ENCODE measurements around the gene MINK1. TPM values are rescaled to one million over a fixed set of nuclear protein-coding genes. Genes with fewer than 3 reads are reported as not detected.

The MINK1 gene
- total RNA-seq, 1 experiment from 2014 or later: 105 TPM

GRCh38 chr17:4818276-4818675 is 14.9 kb upstream of the MINK1 start:
- Mint-ChIP-seq H3K4me3 (no peak overlapping the region), H3K36me3 (peaks cover 24% of the 10 kb centered on the region), H3K27ac (no peak overlapping the region), H3K9me3 (no peaks in the 10 kb centered on the region), H3K27me3 (ENCODE audit: low read depth) (no peaks in the 10 kb centered on the region), H3K4me1 (no peaks in the 10 kb centered on the region)
- CTCF ChIA-PET: interaction anchor here (0.7 to 1.0 kb wide), 2 partner anchors 28 to 91 kb away, joined by 3 to 4 read pairs; no protein-coding TSS in a partner anchor
- POLR2A ChIA-PET: no interaction called here
- TF ChIP-seq SOX15 (CRISPR knock-in tag; IDR thresholded peaks at IDR 0.05) (no peak), ZBTB43 (CRISPR knock-in tag; IDR thresholded peaks at IDR 0.05) (no peak), JAZF1 (CRISPR knock-in tag; IDR thresholded peaks at IDR 0.05) (no peak), PREB (CRISPR knock-in tag; IDR thresholded peaks at IDR 0.05; ENCODE audit: borderline replicate concordance) (no peak), TCF7 (CRISPR knock-in tag; IDR thresholded peaks at IDR 0.05; ENCODE audit: low read depth) (no peak), CREB1 (CRISPR knock-in tag; IDR thresholded peaks at IDR 0.05) (no peak)
- ATAC-seq (peak; percentile 87), DNase-seq (ENCODE audit: low spot score) (peak; percentile 47)

GRCh38 chr17:4822835-4823234 is 10.3 kb upstream of the MINK1 start:
- TF ChIP-seq NFYB (CRISPR knock-in tag; conservative IDR thresholded peaks at IDR 0.05; ENCODE audit: low read depth): no peak
- no peak for TF ChIP-seq NR3C1 (CRISPR knock-in tag; conservative IDR thresholded peaks at IDR 0.05; ENCODE audit: low read depth)
- TF ChIP-seq ERG (CRISPR knock-in tag; IDR thresholded peaks at IDR 0.05): no peak
- no peak for TF ChIP-seq RORB (CRISPR knock-in tag; IDR thresholded peaks at IDR 0.05)
- no peak for TF ChIP-seq AR (CRISPR knock-in tag; IDR thresholded peaks at IDR 0.05)
- TF ChIP-seq NFE2L1 (CRISPR knock-in tag; IDR thresholded peaks at IDR 0.05): no peak
- TF ChIP-seq NR1H2 (CRISPR knock-in tag; IDR thresholded peaks at IDR 0.05): no peak
- TF ChIP-seq STAT6 (CRISPR knock-in tag; conservative IDR thresholded peaks at IDR 0.05; ENCODE audit: low read depth): no peak
- TF ChIP-seq TP53 (CRISPR knock-in tag; IDR thresholded peaks at IDR 0.05): no peak
- no peak for TF ChIP-seq ZNF396 (CRISPR knock-in tag; IDR thresholded peaks at IDR 0.05; ENCODE audit: borderline replicate concordance)
- TF ChIP-seq SOX15 (CRISPR knock-in tag; IDR thresholded peaks at IDR 0.05): no peak
- TF ChIP-seq MYBL2 (CRISPR knock-in tag; IDR thresholded peaks at IDR 0.05): no peak
- TF ChIP-seq ESRRA (CRISPR knock-in tag; IDR thresholded peaks at IDR 0.05; ENCODE audit: borderline replicate concordance): no peak
- TF ChIP-seq CREB1 (CRISPR knock-in tag; IDR thresholded peaks at IDR 0.05): no peak
- TF ChIP-seq SMAD3 (CRISPR knock-in tag; IDR thresholded peaks at IDR 0.05; ENCODE audit: borderline replicate concordance): no peak
- TF ChIP-seq ZNF232 (CRISPR knock-in tag; IDR thresholded peaks at IDR 0.05): no peak
- TF ChIP-seq FOXP1 (CRISPR knock-in tag; IDR thresholded peaks at IDR 0.05; ENCODE audit: borderline replicate concordance): no peak
- ChIA-PET CTCF (interaction anchor here (0.9 to 1.8 kb wide), 3 partner anchors 36 to 112 kb away, joined by 3 to 4 read pairs (median 4); partner anchors contain the start of gene ARRB2), POLR2A (no interaction called here)
- DNase-seq (ENCODE audit: low spot score) (no peak), ATAC-seq (no peak)
- peak overlapping the region; percentile 49; the same call in 1 of the 2 replicates for H3K27ac Mint-ChIP-seq
- peaks cover 8% of the 10 kb centered on the region for H3K36me3 Mint-ChIP-seq
- no peaks in the 10 kb centered on the region for H3K4me1 Mint-ChIP-seq
- no peak overlapping the region for H3K4me3 Mint-ChIP-seq
- H3K27me3 Mint-ChIP-seq (ENCODE audit: low read depth): no peaks in the 10 kb centered on the region
- no peaks in the 10 kb centered on the region for H3K9me3 Mint-ChIP-seq

Measured in WTC11 (cell line).